Kidney (tissue), 14 donors: ENCODE measurements around the gene SVBP. TPM values are rescaled to one million over a fixed set of nuclear protein-coding genes. Genes with fewer than 3 reads are reported as not detected.
"Not testable (repeated sequence)": the region's sequence is repeated elsewhere in the genome, so short reads cannot be mapped to it uniquely, and the experiment has no call there.

Source experiments
- DNase-seq, 5 donors: peaks; one replicate each; pipeline ENCODE4 v3.0.0-alpha.2; 2013 to 2020
- FAIRE-seq: peaks from 2 replicates; lab custom pipeline; 2012; peaks lifted over from hg19 to GRCh38; lab: Jason Lieb, UNC
- H3K27ac ChIP-seq, 2 donors: one replicate each; pipeline ENCODE4 v1.7.0; 2013; ENCODE audit warnings: low read depth in 2 of 2, low read length in 2 of 2, inconsistent platforms in 1 of 2
- H3K27me3 ChIP-seq: one replicate; pipeline ENCODE4 v1.7.1; 2013; ENCODE audit warnings: low read length, inconsistent platforms; ENCODE audit not compliant: control insufficient read depth, insufficient read depth
- H3K36me3 ChIP-seq, 3 donors: one replicate each; pipeline versions ENCODE4 v1.7.0 to v1.7.1; 2013; ENCODE audit warnings: low read length in 3 of 3, control low read depth in 1 of 3, inconsistent platforms in 1 of 3; ENCODE audit not compliant: insufficient read depth in 3 of 3, control insufficient read depth in 2 of 3
- H3K4me1 ChIP-seq, 3 donors: one replicate each; pipeline versions ENCODE4 v1.7.0 to v1.7.1; 2013; ENCODE audit warnings: low read length in 3 of 3, inconsistent platforms in 1 of 3, low read depth in 1 of 3; ENCODE audit not compliant: control insufficient read depth in 2 of 3, insufficient read depth in 2 of 3
- H3K4me3 ChIP-seq, 3 donors: one replicate each; pipeline versions ENCODE4 v1.7.0 to v1.8.1; 2013; ENCODE audit warnings: low read length in 3 of 3, control low read depth in 1 of 3, inconsistent platforms in 1 of 3
- H3K9ac ChIP-seq, 3 donors: one replicate each; pipeline versions ENCODE4 v1.7.0 to v1.7.1; 2013; ENCODE audit warnings: low read length in 3 of 3, control low read depth in 1 of 3, inconsistent platforms in 1 of 3
- H3K9me3 ChIP-seq, 3 donors: one replicate each; pipeline versions ENCODE4 v1.7.0 to v1.7.1; 2013; ENCODE audit warnings: low read length in 3 of 3, control low read depth in 1 of 3, inconsistent platforms in 1 of 3; ENCODE audit not compliant: control insufficient read depth in 2 of 3, insufficient read depth in 1 of 3
- intact Hi-C: fragments of 100-400 bp; cut with DNase I; formaldehyde crosslinking; loops from one replicate; pipeline ENCODE4 v1.11.1; 2022
- polyA plus RNA-seq: library from polyadenylated mRNA; stranded (reverse); fragments of 350-450 nt; fragmentation: Illumina TruSeq; extraction: RNeasy Lipid Tissue Mini Kit (QIAGEN cat#74804); gene quantifications from one replicate; pipeline ENCODE4 v1.2.3, GENCODE V29; 2014; ENCODE audit warnings: low read depth, low replicate concordance; ENCODE audit not compliant: insufficient read depth
- total RNA-seq: library from RNA; stranded (reverse); fragmentation: NEBNext Ultra II Directional; extraction: Animal tissue kit (Norgen Biotek cat#: 25700); gene quantifications from one replicate; pipeline ENCODE4 v1.2.1, GENCODE V29; 2021
- TF ChIP-seq, protein P1 (sequence below): IDR thresholded peaks from 3 replicates; pipeline ENCODE4 v1.5.1; 2012; ENCODE audit warnings: mild to moderate bottlenecking, moderate library complexity, borderline replicate concordance; ENCODE audit not compliant: insufficient read depth; ENCODE audit errors: extremely low read depth
- donor health status: control.
- donor health status: control.
- donor health status: control.
- donor health status: control.
- donor health status: control.
- donor health status: DM: yes; HTN: yes; CAD: no.
- donor health status: Normal renal cell carcinoma (clear cell type).

The SVBP gene
- total and polyA plus RNA-seq, 2 donors from 2014 or later: 15.5 to 36.8 TPM

DNA sequence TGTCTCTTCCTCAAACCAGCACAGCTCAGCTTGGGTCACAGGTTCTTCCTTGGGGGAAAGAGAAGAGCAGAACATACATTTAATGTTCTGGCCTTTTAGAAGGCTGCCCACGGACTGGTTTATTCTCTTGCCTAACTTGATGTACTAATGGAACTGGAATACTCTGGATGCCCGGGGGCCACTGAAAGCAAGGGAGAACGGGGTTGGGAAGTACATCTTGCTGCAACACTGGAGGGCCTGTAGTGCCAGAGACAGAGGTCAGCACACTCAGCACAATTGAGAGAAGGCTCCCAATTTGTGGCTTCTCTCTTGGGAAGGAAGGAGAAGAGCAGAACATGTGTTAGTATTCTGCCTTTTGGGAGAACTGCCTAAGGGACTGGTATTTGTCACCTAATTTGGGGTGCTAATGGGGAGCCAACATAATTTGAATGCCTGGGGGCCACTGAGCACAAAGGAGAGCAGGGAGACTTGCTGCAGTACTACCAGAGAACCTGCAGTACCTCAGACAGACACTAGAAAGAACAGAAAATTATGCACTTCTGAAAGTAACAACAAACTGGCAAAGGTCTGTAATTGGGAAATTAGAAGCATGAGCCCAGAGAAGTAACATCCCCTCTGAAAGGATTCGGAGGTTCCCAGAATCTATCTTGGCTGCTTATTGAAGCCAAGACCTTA lies 43.3 kb upstream of the SVBP start:
- H3K27me3 ChIP-seq: no peaks in the 10 kb centered on the region
- H3K9ac ChIP-seq: no peak overlapping the region
- FAIRE-seq: no peak
- no peak overlapping the region for H3K4me3 ChIP-seq
- H3K4me1 ChIP-seq: no peaks in the 10 kb centered on the region
- DNase-seq: no peak
- intact Hi-C loops: no loop called here
- H3K27ac ChIP-seq: no peak overlapping the region
- H3K36me3 ChIP-seq: no peaks in the 10 kb centered on the region
- TF ChIP-seq, protein P1, sequence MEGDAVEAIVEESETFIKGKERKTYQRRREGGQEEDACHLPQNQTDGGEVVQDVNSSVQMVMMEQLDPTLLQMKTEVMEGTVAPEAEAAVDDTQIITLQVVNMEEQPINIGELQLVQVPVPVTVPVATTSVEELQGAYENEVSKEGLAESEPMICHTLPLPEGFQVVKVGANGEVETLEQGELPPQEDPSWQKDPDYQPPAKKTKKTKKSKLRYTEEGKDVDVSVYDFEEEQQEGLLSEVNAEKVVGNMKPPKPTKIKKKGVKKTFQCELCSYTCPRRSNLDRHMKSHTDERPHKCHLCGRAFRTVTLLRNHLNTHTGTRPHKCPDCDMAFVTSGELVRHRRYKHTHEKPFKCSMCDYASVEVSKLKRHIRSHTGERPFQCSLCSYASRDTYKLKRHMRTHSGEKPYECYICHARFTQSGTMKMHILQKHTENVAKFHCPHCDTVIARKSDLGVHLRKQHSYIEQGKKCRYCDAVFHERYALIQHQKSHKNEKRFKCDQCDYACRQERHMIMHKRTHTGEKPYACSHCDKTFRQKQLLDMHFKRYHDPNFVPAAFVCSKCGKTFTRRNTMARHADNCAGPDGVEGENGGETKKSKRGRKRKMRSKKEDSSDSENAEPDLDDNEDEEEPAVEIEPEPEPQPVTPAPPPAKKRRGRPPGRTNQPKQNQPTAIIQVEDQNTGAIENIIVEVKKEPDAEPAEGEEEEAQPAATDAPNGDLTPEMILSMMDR: no peak
- H3K9me3 ChIP-seq: no peaks in the 10 kb centered on the region

DNA sequence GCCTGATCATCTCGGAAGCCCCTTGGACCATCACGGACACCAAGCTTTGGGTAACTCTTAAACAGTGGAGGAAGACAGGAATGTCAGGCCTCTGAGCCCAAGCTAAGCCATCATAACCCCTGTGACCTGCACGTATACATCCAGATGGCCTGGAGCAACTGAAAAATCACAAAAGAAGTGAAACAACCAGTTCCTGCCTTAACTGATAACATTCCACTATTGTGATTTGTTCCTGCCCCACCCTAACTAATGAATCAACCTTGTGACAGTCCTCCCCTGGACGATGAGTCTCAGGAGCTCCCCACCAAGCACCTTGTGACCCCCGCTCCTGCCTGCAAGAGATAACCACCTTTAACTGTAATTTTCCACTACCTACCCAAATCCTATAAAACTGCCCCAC lies 42.2 kb upstream of the SVBP start:
- H3K27ac ChIP-seq, intact Hi-C loops: not testable (repeated sequence)

DNA sequence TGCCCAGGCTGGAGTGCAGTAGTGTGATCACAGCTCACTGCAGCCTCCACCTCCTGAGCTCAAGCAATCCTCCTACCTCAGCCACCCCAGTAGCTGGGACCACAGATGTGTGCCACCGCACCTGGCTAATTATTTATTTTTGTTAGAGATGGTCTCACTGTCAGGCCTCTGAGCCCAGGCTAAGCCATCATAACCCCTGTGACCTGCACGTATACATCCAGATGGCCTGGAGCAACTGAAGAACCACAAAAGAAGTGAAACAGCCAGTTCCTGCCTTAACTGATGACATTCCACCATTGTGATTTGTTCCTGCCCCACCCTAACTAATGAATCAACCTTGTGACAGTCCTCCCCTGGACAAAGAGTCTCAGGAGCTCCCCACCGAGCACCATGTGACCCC lies 39.4 kb upstream of the SVBP start:
- H3K4me3 ChIP-seq, H3K4me1 ChIP-seq, H3K27me3 ChIP-seq, DNase-seq, H3K27ac ChIP-seq, H3K9ac ChIP-seq, H3K9me3 ChIP-seq, FAIRE-seq, H3K36me3 ChIP-seq, intact Hi-C loops: not testable (repeated sequence)

More for the DNA sequence above, 42.2 kb upstream of the SVBP start:
- H3K4me3 ChIP-seq, DNase-seq, H3K36me3 ChIP-seq, FAIRE-seq, H3K27me3 ChIP-seq, H3K4me1 ChIP-seq, H3K9me3 ChIP-seq, H3K9ac ChIP-seq: not testable (repeated sequence)

DNA sequence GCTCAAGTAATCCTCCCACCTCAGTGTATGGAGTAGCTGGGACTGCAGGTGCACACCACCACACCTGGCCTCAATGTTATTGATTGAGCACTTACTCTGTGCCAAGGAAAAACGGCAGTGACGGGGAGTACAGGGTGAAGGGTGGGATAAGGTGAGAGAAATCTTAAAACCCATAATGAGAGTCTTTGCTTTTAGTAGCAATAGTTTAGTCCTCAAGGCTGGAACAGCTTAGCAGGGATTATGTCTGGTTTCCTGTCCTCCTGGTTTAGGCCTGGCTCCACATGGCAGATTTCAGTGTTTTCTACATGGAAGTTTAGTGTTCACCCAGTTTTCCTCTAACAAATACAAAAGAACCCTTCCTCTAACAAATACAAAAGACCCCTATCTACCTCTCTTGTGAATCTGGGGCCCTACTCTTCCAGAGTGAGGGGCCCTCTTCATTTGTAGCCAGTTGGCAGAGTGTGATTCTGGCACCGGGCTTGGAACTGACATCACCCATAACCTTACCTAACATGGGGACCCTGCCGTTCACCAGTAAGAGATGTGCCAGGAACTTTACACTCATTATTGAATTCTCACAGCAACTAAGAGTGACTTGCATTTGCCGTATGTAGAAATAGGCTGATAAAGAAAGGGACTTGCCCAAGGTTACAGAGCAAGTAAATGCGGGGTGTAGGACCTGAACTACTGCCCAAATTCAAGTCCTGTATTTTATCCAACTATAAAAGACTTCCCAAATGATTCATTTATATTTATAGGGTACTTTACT lies 36.1 kb upstream of the SVBP start:
- no peaks in the 10 kb centered on the region for H3K4me1 ChIP-seq
- H3K4me3 ChIP-seq: no peak overlapping the region
- no peak overlapping the region for H3K27ac ChIP-seq
- H3K9me3 ChIP-seq: no peaks in the 10 kb centered on the region
- FAIRE-seq (no peak), DNase-seq (no peak)
- intact Hi-C loops: no loop called here
- H3K36me3 ChIP-seq: peaks cover 7 to 9% (median 9%) of the 10 kb centered on the region in 3 donors
- no peak overlapping the region for H3K9ac ChIP-seq
- H3K27me3 ChIP-seq: no peaks in the 10 kb centered on the region
- TF ChIP-seq, protein P1: no peak
